NCI-H2171 (cell line): ENCODE data around the gene DNPH1.

Source experiments
- DNase-seq: peaks from one replicate; lab custom pipeline; 2025; lab: John Stamatoyannopoulos, UW

Gene DNPH1

GRCh38 chr6:43181942-43182860, 47.1 kb downstream of the DNPH1 start, which contains the start of gene CUL9:
Gene CUL9, plus strand, starts transcription at chr6:43182196. Its CDS starts 2,115 bp downstream, at chr6:43184311.
- DNase-seq, result peak; percentile 54

- DNase-seq, result no peak
Measured at GRCh38 chr6:43181621-43181941, 47.7 kb downstream of the DNPH1 start.

GRCh38 chr6:43180985-43181384, 48.3 kb downstream of the DNPH1 start:
- no peak for DNase-seq

GRCh38 chr6:43180058-43180457, 49.2 kb downstream of the DNPH1 start:
- DNase-seq, result no peak

GRCh38 chr6:43178951-43179830, 50.1 kb downstream of the DNPH1 start:
- DNase-seq, result no peak

GRCh38 chr6:43178150-43178549, 51.1 kb downstream of the DNPH1 start:
- no peak for DNase-seq

GRCh38 chr6:43176423-43176786, 52.9 kb downstream of the DNPH1 start:
- no peak for DNase-seq

GRCh38 chr6:43175676-43176422, 53.4 kb downstream of the DNPH1 start:
- no peak for DNase-seq
